IMR-90 (cell line): Measurements from ENCODE around the gene MTMR3. TPM values are rescaled to one million over a fixed set of nuclear protein-coding genes. Genes with fewer than 3 reads are reported as not detected.

ENCODE experiments used
- ATAC-seq: fragments of 200-7000 bp; cut with Tn5 transposase; 2 replicates; pipeline ENCODE4 v1.9.1; 2020; ENCODE audit warnings: low read depth, mild to moderate bottlenecking, moderate library complexity
- BruUV-seq: library from RNA; stranded (reverse); fragments of 400-500 nt; replicated peaks from 2 replicates; lab custom pipeline; 2021; lab: Mats Ljungman, UMichigan
- CTCF ChIA-PET: fragments of 300-600 bp; formaldehyde crosslinking; extraction: SDS; loops from one replicate; lab custom pipeline; 2021; ENCODE audit warnings: antibody characterized with exemption; lab: Yijun Ruan, JAX
- POLR2A ChIA-PET: fragments of 300-600 bp; sonication (Branson Sonifier 250); formaldehyde crosslinking; loops from one replicate; lab custom pipeline; 2022; ENCODE audit warnings: antibody characterized with exemption; ENCODE audit not compliant: unreplicated experiment; lab: Charles Lee
- DNase-seq: peaks from one replicate; pipeline ENCODE4 v3.0.0; 2013
- H2AFZ ChIP-seq: replicated peaks from 2 replicates; pipeline ENCODE3; 2013; ENCODE audit warnings: low read length, mild to moderate bottlenecking; ENCODE audit not compliant: poor library complexity
- H2AK5ac ChIP-seq: 2 replicates; pipeline ENCODE4 v1.6.1; 2013; ENCODE audit warnings: low read depth, low read length, inconsistent platforms
- H2AK9ac ChIP-seq: replicated peaks from 2 replicates; pipeline ENCODE3; 2013; ENCODE audit warnings: mild to moderate bottlenecking, low read depth, low read length, moderate library complexity; ENCODE audit not compliant: poor library complexity
- H2BK120ac ChIP-seq: 2 replicates; pipeline ENCODE4 v1.6.1; 2013; ENCODE audit warnings: low read depth, low read length, inconsistent platforms
- H2BK15ac ChIP-seq: 3 replicates; pipeline ENCODE4 v1.6.1; 2013; ENCODE audit warnings: low read depth, low read length, inconsistent platforms
- H2BK20ac ChIP-seq: 2 replicates; pipeline ENCODE4 v1.6.1; 2013; ENCODE audit warnings: low read depth, mild to moderate bottlenecking, inconsistent platforms, low read length, moderate library complexity
- H2BK5ac ChIP-seq: 2 replicates; pipeline ENCODE4 v1.6.1; 2013; ENCODE audit warnings: mild to moderate bottlenecking, low read depth, low read length, inconsistent platforms; ENCODE audit not compliant: poor library complexity, severe bottlenecking
- H3K14ac ChIP-seq: replicated peaks from 2 replicates; pipeline ENCODE4 v1.6.1; 2013; ENCODE audit warnings: low read depth, low read length, inconsistent platforms
- H3K18ac ChIP-seq: 2 replicates; pipeline ENCODE4 v1.6.1; 2013; ENCODE audit warnings: low read depth, low read length, control low read depth
- H3K23ac ChIP-seq: 2 replicates; pipeline ENCODE4 v1.6.1; 2013; ENCODE audit warnings: low read depth, low read length, inconsistent platforms
- H3K27ac ChIP-seq: 2 replicates; pipeline ENCODE4 v1.5.1; 2013; ENCODE audit warnings: mild to moderate bottlenecking, control low read depth, low read length; ENCODE audit not compliant: insufficient read depth
- H3K27me3 ChIP-seq: 2 replicates; pipeline ENCODE4 v1.6.1; 2013; ENCODE audit warnings: low read length; ENCODE audit not compliant: control insufficient read depth, insufficient read depth
- H3K36me3 ChIP-seq: 2 replicates; pipeline ENCODE4 v1.6.1; 2013; ENCODE audit warnings: low read length, mixed read lengths; ENCODE audit not compliant: control insufficient read depth, insufficient read depth
- H3K4ac ChIP-seq: 2 replicates; pipeline ENCODE4 v1.6.1; 2013; ENCODE audit warnings: low read depth, low read length, inconsistent platforms
- H3K4me1 ChIP-seq: 2 replicates; pipeline ENCODE4 v1.6.1; 2013; ENCODE audit warnings: low read length, mixed read lengths; ENCODE audit not compliant: control insufficient read depth, insufficient read depth
- H3K4me2 ChIP-seq: 2 replicates; pipeline ENCODE4 v1.6.1; 2013; ENCODE audit warnings: low read depth, mild to moderate bottlenecking, control low read depth, low read length, moderate library complexity
- H3K4me3 ChIP-seq: 2 replicates; pipeline ENCODE4 v1.5.1; 2013; ENCODE audit warnings: low read depth, mild to moderate bottlenecking, control low read depth, low read length, moderate library complexity; ENCODE audit not compliant: insufficient read depth
- H3K56ac ChIP-seq: 2 replicates; pipeline ENCODE4 v1.6.1; 2013; ENCODE audit warnings: low read length, inconsistent platforms; ENCODE audit not compliant: insufficient read depth; ENCODE audit errors: extremely low read depth
- H3K79me1 ChIP-seq, 2 experiments: 2 replicates each; pipeline ENCODE4 v1.6.1; 2013; ENCODE audit warnings: low read length in 2 of 2, inconsistent platforms in 1 of 2, low read depth in 1 of 2
- H3K9ac ChIP-seq: 2 replicates; pipeline ENCODE4 v1.6.1; 2013; ENCODE audit warnings: low read depth, low read length, control low read depth
- H3K9me1 ChIP-seq: 2 replicates; pipeline ENCODE4 v1.6.1; 2013; ENCODE audit warnings: low read length, inconsistent platforms; ENCODE audit not compliant: insufficient read depth
- H3K9me3 ChIP-seq: 2 replicates; pipeline ENCODE4 v1.6.1; 2013; ENCODE audit warnings: low read length; ENCODE audit not compliant: control insufficient read depth, insufficient read depth
- H4K20me1 ChIP-seq: 2 replicates; pipeline ENCODE4 v1.6.1; 2013; ENCODE audit warnings: low read length, inconsistent platforms; ENCODE audit not compliant: insufficient read depth
- H4K5ac ChIP-seq: 2 replicates; pipeline ENCODE4 v1.6.1; 2013; ENCODE audit warnings: mild to moderate bottlenecking, low read depth, low read length, control low read depth
- H4K8ac ChIP-seq, 2 experiments: 2 replicates each; pipeline ENCODE4 v1.6.1; 2013; ENCODE audit warnings: low read depth in 2 of 2, low read length in 2 of 2, control low read depth in 1 of 2, inconsistent platforms in 1 of 2
- H4K91ac ChIP-seq: 2 replicates; pipeline ENCODE4 v1.6.1; 2013; ENCODE audit warnings: low read depth, low read length, inconsistent platforms; ENCODE audit not compliant: insufficient read depth
- CHD1 ChIP-seq: IDR thresholded peaks from 2 replicates; pipeline ENCODE4 v1.6.1; 2012; ENCODE audit warnings: low read depth, low read length, improper control_type of control experiment
- POLR2A ChIP-seq: IDR thresholded peaks from 2 replicates; pipeline ENCODE4 v1.6.1; 2012; ENCODE audit warnings: mild to moderate bottlenecking, low read depth, low read length
- WGBS, 2 experiments: methylation state at CpG; one replicate each; pipeline versions ENCODE4 v1.1.5 to v1.1.7; 2013; ENCODE audit warnings: missing lambda C conversion rate in 2 of 2; ENCODE audit not compliant: insufficient read length in 1 of 2; ENCODE audit errors: extremely low coverage in 2 of 2; 5-methylcytosine and 5-hydroxymethylcytosine counted together
- dilution Hi-C: fragments of 300-500 bp; cut with HindIII; formaldehyde crosslinking; loops from one replicate; pipeline ENCODE4 v1.14.3; 2018; ENCODE audit warnings: low sequenced_read_pairs; ENCODE audit not compliant: unreplicated experiment
- in situ Hi-C: fragments of 300-500 bp; cut with MboI; formaldehyde crosslinking; loops from 3 replicates; pipeline ENCODE4 v1.14.3; 2019; ENCODE audit warnings: low sequenced_read_pairs, inconsistent platforms, mixed read lengths
- intact Hi-C: fragments of 100-400 bp; cut with micrococcal nuclease; formaldehyde crosslinking; loops from 2 replicates; pipeline ENCODE4 v1.10.0; 2022
- polyA plus RNA-seq, 3 experiments: library from polyadenylated mRNA; depleted of rRNA; stranded (reverse); fragments of >200 nt; gene quantifications; 2 replicates each; pipeline ENCODE4 v1.2.3, GENCODE V29; 2012; ENCODE audit warnings: low replicate concordance in 1 of 3
- total RNA-seq: library from RNA; depleted of rRNA; stranded (reverse); fragments of >200 nt; gene quantifications from 2 replicates; pipeline ENCODE4 v1.2.3, GENCODE V29; 2012

Gene MTMR3
- total and polyA plus RNA-seq, 2 of the 4 experiments (the other 2 are of a cell fraction), result 21.3 to 29.4 TPM

GRCh38 chr22:29867851-29868250 lies 15.1 kb upstream of the MTMR3 start:
- Histone ChIP-seq H2BK5ac (no peak overlapping the region), H3K4me2 (no peak overlapping the region), H3K9me3 (no peaks in the 10 kb centered on the region), H4K20me1 (no peaks in the 10 kb centered on the region), H3K4me1 (0 out of 2 replicates have a peak, but pooled peaks cover 2% of the 10 kb centered on the region), H2AFZ (no peak overlapping the region), H4K91ac (no peak overlapping the region), H3K18ac (no peak overlapping the region), H3K27me3 (no peaks in the 10 kb centered on the region; the same call in 1 of the 2 replicates), H3K79me1 (no peaks in the 10 kb centered on the region), H2BK20ac (no peak overlapping the region), H3K9me1 (no peaks in the 10 kb centered on the region), H3K27ac (no peak overlapping the region), H3K23ac (no peak overlapping the region), H2AK9ac (no peak overlapping the region), H2BK15ac (no peak overlapping the region), H3K9ac (no peak overlapping the region), H2BK120ac (no peak overlapping the region), H4K8ac (no peak overlapping the region), H2AK5ac (no peak overlapping the region), H3K4me3 (no peak overlapping the region), H3K56ac (no peak overlapping the region), H3K4ac (no peak overlapping the region), H3K14ac (no peak overlapping the region), H4K5ac (no peak overlapping the region), H3K36me3 (no peaks in the 10 kb centered on the region)
- ChIA-PET CTCF (no interaction called here), POLR2A (interaction anchor here (0.7 kb wide), 1 partner anchor 12 kb away, joined by 3 read pairs; no protein-coding TSS in a partner anchor)
- WGBS, 2 experiments, result 86% methylated on average over 1 of the region's 3 CpGs; no CpG with 5 or more reads in 1 of the 2 experiments
- dilution Hi-C loops, result no loop called here
- no TSS peak for BruUV-seq
- in situ Hi-C loops, result no loop called here
- intact Hi-C loops, result no loop called here
- DNase-seq (no peak), ATAC-seq (no peak)
- TF ChIP-seq POLR2A (no peak), CHD1 (no peak)
